ENCODE measurements around the gene A2M.

A2M gene

GRCh38 chr12:9073076-9073475, 42.6 kb downstream of the A2M start:
- DNase-seq (ENCODE audit: low read depth, low spot score) = no peak

DNA sequence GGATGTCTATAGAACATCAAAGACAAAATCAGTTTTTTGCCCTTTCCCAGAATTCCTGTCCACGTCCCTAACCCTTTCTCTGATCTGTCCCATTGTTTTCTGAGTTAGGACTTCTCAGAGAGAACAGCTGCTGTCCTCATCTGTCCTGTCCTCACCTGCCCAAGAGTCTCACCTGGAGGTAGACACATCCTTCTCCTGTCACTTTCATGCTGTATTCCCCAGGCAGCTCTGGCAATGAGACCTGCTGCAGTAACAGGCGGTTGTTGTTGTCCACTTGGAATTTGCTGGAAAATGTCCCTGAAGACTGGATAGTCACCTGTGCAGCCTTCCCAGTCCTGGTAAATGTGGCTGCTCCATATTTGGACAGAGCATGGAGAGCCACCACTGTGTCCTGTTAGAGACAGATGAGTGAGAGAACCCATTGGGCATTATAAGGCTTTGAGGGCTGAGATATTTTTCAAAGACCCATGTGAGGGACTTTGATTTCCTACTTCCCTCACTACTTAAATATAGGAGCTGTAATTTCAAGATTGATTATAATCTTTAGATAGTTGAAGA, 43.2 kb downstream of the A2M start:
- no peak for DNase-seq (ENCODE audit: low read depth, low spot score)

- DNase-seq (ENCODE audit: low read depth, low spot score) = no peak
Measured at GRCh38 chr12:9071969-9072368, 43.8 kb downstream of the A2M start.

DNA sequence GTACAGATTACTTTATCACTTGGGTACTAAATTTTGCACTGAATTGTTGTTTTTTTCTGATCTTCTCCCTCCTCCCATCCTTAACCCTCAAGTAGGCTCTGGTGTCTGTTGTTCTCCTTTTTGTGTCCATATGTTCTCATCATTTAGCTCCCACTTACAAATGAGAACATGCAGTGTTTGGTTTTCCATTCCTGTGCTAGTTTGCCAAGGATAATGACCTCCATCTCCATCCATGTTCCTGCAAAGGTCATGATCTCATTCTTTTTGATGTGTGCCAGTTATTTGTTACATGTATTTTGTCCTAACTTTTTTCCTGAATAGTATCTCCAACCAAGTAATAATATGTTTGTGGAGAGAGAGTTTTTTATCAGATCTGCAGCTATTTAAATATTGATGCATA, 44.2 kb downstream of the A2M start:
- DNase-seq (ENCODE audit: low read depth, low spot score) = no peak

DNA sequence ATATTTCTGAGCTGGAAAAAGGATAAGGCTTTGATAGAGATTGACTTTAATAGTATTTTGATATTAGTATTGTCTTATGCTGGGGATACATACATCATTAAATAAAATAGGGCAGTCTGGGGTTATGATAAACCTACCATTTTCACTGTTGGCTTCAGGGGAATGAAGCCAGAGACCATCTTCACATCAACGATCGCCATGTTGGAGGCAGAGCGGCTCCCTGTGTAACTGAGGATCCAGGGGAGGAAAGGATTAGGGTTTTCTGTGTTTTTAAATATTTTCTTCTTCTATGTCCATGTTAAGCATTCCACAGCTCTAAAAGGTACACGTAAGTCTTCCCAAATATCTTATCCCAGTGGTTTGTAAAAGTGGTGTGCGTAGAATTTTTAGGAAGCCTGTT, 45.4 kb downstream of the A2M start:
- no peak for DNase-seq (ENCODE audit: low read depth, low spot score)

GRCh38 chr12:9068600-9068999, 47.1 kb downstream of the A2M start:
- no peak for DNase-seq (ENCODE audit: low read depth, low spot score)

DNA sequence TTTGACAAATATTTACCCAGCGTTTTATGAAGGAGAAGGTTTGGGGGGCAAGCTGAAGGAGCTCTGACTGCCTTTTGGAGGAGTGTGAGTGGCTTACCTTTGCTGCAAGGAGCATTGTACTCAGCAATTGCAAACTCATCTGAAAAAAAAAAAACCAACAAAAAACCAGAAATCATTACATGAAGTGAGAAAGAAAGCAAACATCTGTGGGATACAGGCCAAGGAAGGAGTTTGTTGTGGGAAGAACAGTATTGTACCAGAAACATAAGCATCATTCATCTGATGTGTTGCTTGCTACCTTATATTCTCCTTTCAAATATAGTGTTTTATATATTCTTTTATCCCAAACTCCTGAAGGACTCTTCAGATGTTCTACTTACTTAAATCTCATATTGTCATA, 47.6 kb downstream of the A2M start:
- DNase-seq (ENCODE audit: low read depth, low spot score) = no peak

- no peak for DNase-seq (ENCODE audit: low read depth, low spot score)
Measured at GRCh38 chr12:9066755-9067423, 48.8 kb downstream of the A2M start.

DNA sequence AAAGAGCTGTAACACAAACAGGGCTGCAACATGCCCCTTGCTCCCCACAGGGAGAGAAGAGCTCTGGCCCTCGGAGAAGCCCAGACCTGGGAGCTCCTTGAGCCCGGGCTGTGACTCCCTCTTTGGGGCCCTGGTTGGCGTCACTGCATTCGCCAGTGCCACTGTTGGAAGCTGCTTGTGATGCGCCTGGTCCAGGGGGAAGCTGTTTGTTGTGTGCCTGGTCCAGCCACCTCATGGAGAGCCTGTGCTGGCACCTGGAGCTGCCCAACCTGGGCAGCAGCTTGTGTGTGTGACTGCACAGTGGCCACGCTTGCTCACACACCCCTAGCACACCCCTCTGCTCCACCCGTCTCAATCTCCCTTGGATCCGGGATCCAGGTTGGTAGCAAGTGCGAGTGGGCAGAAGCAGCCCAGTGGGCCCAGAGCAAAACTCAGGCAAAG, 49.5 kb downstream of the A2M start:
- DNase-seq (ENCODE audit: low read depth, low spot score) = no peak

GRCh38 chr12:9065607-9065856, 50.2 kb downstream of the A2M start:
- DNase-seq (ENCODE audit: low read depth, low spot score) = no peak

DNA sequence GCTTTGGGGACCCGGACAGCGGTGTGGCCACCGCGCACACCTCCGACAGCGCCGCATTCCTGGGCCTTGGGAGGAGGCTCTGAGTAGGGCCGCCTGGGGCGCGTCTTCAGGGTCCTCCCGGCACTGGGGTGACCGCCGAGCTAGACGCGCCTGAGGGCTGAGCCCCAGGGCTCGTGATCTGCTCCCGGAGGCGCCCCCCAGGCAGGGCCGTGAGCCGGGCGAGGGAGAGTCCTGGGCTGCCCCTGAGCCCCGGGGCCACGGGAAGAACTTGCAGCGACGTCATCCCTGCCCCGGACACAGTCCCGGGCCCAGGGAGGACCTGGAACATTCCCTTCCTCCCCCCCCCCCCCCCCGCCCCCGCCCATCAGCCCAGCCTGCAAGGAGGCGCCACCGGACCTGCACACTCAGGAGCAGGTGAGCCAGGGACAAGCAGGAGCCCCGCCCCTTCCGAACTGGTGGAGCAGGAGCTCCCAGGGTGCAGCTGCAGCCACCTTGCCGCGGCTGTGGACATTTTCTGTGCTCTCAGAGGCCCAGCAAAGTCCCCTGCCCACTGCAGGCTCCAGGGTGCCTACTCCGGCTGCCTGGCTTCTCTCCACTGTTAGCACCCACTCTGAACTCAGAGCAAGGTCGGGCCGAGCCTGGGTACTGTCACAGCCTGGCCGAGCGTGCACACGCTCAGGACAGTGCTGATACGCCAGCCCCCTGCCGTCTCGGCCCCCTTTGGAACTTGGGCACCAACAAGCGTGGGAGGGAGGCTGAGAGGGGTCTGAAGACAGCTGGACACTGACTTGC, 50.7 kb downstream of the A2M start:
- DNase-seq (ENCODE audit: low read depth, low spot score) = no peak

DNA sequence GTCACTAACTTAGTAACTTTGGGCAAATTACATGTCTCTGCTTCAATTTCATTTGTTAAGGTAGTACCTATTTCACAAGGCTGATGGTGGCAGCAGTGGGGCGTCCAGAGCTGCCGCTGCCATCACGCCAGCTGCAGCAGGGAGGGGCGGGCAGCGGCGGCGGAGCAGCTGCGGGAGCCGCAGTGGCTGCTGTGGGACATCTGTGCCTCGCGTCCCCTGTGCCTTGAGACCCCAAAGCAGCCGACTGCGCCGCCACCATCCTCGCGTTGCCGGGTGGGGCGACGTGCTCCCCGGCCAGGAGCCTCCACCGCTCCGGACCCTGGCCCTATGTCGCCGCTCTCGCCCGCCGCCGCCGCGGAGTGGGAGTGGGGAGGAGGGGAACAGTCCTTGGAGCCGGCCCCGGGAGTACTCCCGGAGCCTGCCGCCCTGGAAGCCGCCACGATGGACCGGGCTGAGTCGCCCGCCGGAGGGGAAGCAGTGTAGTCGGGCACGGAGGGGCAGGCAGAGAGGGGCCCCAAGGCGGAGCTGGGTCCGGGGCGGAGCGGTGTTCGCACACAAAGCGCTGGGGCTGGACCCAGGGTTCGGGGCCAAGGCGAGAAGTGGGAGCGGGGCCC, 51.4 kb downstream of the A2M start:
- DNase-seq (ENCODE audit: low read depth, low spot score) = no peak

GRCh38 chr12:9052610-9053009, 63.1 kb downstream of the A2M start:
- no peak for DNase-seq (ENCODE audit: low read depth, low spot score)

DNA sequence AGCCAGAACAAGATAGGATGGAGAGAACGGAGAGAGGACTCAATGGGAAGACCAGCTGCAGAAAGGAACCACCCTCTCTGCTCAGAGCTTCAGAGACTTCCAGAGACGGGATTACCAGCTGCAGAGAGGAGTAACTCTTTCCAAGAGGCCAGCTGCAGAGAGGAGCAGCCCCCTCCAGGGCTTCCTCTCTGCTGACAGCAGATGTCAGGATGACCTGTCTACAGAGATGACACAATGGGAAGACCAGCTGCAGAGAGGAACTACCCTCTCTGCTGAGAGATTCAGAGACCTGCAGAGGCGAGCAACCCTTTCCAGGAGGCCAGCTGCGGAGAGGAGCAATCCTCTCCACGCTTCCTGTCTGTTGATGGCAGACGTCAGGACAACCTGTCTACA, 64.6 kb downstream of the A2M start:
- DNase-seq (ENCODE audit: low read depth, low spot score) = no peak

- no peak for DNase-seq (ENCODE audit: low read depth, low spot score)
Measured at GRCh38 chr12:9050521-9051157, 65.1 kb downstream of the A2M start.

- no peak for DNase-seq (ENCODE audit: low read depth, low spot score)
Measured at GRCh38 chr12:9049520-9050133, 66.1 kb downstream of the A2M start.

- DNase-seq (ENCODE audit: low read depth, low spot score) = no peak
Measured at GRCh38 chr12:9048930-9049329, 66.8 kb downstream of the A2M start.

DNA sequence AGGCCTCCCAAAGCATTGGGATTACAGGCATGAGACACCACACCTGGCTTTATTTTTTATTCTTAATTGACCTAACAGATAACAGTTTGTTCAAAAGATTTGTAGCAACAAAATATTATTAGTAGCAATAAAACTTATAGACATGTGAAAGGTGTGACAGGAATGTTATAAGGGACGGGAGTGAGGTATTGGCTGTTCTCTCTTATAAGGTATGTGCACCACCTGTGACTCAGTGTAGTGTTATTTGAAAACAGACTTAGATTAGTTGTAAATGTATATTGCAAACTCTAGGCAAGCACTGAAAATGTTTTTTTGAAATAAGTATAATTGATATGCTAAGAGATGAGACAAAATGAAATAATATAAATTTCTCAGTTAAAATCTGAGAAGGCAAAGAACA, 68.6 kb downstream of the A2M start:
- DNase-seq (ENCODE audit: low read depth, low spot score) = no peak

DNA sequence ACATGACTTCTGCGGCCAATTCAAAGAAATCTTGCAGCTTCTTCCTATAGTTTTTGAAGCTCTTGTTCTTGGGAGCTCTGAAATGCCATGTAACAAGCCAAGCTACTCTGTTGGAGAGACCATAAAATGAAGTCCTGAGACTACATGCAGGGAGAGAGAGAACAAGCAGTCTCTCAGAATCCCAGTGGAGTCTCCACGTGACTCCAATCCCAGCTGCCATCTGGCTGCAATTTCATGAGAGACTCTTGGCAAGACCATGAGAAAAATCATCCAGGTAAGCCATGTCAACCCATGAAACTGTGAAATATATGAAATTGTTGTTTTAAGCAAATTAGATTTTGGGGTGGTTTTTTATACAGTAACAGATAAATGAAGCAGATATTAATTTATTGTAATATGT, 72.0 kb downstream of the A2M start:
- DNase-seq (ENCODE audit: low read depth, low spot score) = no peak

DNA sequence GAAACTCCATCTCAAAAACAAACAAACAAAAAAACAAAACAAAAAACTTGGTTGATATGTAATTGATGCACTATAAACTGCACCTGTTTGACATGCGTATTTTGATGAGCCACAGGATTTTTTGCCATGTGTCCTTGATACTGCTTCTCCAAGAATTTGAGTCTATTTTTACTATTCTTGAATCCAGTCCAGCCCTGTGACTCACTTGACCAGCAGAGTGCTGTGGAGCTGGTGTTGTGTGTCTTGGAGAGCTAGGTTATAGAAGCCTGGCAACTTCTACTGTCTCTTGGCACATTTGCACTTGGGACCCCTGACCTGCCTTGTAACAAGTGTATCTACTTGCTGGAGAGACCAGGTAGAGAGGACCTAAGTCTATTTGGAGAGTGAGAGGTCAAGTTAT, 74.4 kb downstream of the A2M start:
- DNase-seq (ENCODE audit: low read depth, low spot score) = no peak

GRCh38 chr12:9040484-9041186, 75.1 kb downstream of the A2M start:
- DNase-seq (ENCODE audit: low read depth, low spot score) = no peak

Measured in activated CD4-positive, CD25-positive, alpha-beta regulatory T cell treated with anti-CD3 and anti-CD28 coated beads, Interleukin-2, amount 50 U/mL, for 16 hours (primary cell).